HepG2 (cell line): ENCODE measurements around the gene COL25A1.

Source experiments
- DNMT1 ChIP-seq: sonication (generic); formaldehyde crosslinking; IDR thresholded peaks from 2 replicates; pipeline ENCODE4 v1.5.1; 2020; ENCODE audit warnings: mild to moderate bottlenecking, missing genetic modification reagents
- ELF3 ChIP-seq: IDR thresholded peaks from 2 replicates; pipeline ENCODE4 v1.6.1; 2016; ENCODE audit warnings: missing genetic modification reagents, missing compliant biosample characterization
- FOXK2 ChIP-seq: fragments of 450-650 bp; IDR thresholded peaks from 2 replicates; pipeline ENCODE4 v1.6.1; 2016
- MXI1 ChIP-seq: IDR thresholded peaks from 3 replicates; pipeline ENCODE4 v1.6.1; 2012; ENCODE audit warnings: low read depth, low read length, inconsistent platforms, borderline replicate concordance
- PRPF4 ChIP-seq: fragments of 200-400 bp; formaldehyde crosslinking; IDR thresholded peaks from 2 replicates; pipeline ENCODE4 v1.6.1; 2016; ENCODE audit warnings: low read length, low read depth; ENCODE audit not compliant: poor library complexity, severe bottlenecking
- ZNF274 ChIP-seq: sonication (generic); formaldehyde crosslinking; IDR thresholded peaks from 2 replicates; pipeline ENCODE4 v1.5.1; 2020; ENCODE audit warnings: mild to moderate bottlenecking, missing genetic modification reagents

GRCh38 chr4:109111031-109111430 is 191.4 kb downstream of the COL25A1 start:
- TF ChIP-seq ELF3 (CRISPR knock-in tag) (no peak), PRPF4 (no peak), MXI1 (no peak), DNMT1 (no peak), FOXK2 (no peak), ZNF274 (CRISPR knock-in tag) (no peak)
